Parathyroid adenoma (tissue), 2 donors: ENCODE data around the gene SAXO1.

Experiments
- H2AFZ ChIP-seq: fragments of 300-600 bp; sonication (generic); one replicate; pipeline ENCODE4 v1.7.0; 2017; ENCODE audit warnings: antibody characterized with exemption, mild to moderate bottlenecking
- H3K27ac ChIP-seq: fragments of 300-600 bp; sonication (generic); one replicate; pipeline ENCODE4 v1.7.0; 2017
- H3K27me3 ChIP-seq: fragments of 300-600 bp; sonication (generic); one replicate; pipeline ENCODE4 v1.7.0; 2017; ENCODE audit warnings: low read length; ENCODE audit not compliant: control insufficient read depth, insufficient read depth
- H3K36me3 ChIP-seq: fragments of 300-600 bp; sonication (generic); one replicate; pipeline ENCODE4 v1.7.0; 2017; ENCODE audit warnings: low read length; ENCODE audit not compliant: control insufficient read depth, insufficient read depth
- H3K4me1 ChIP-seq: fragments of 300-600 bp; sonication (generic); one replicate; pipeline ENCODE4 v1.7.0; 2017; ENCODE audit warnings: control low read depth
- H3K4me2 ChIP-seq: fragments of 300-600 bp; sonication (generic); one replicate; pipeline ENCODE4 v1.7.0; 2017; ENCODE audit warnings: low read length
- H3K4me3 ChIP-seq: fragments of 300-600 bp; sonication (generic); one replicate; pipeline ENCODE4 v1.7.0; 2017; ENCODE audit warnings: low read depth, low read length
- H3K79me2 ChIP-seq: fragments of 300-600 bp; sonication (generic); one replicate; pipeline ENCODE4 v1.7.0; 2017; ENCODE audit warnings: control low read depth
- H3K9ac ChIP-seq: fragments of 300-600 bp; sonication (generic); one replicate; pipeline ENCODE4 v1.7.0; 2017; ENCODE audit warnings: mild to moderate bottlenecking
- H3K9me3 ChIP-seq: fragments of 300-600 bp; sonication (generic); one replicate; pipeline ENCODE4 v1.7.0; 2017; ENCODE audit warnings: low read length; ENCODE audit not compliant: control insufficient read depth
- CTCF ChIP-seq: fragments of 300-600 bp; sonication (generic); IDR thresholded peaks from one replicate; pipeline ENCODE4 v1.7.0; 2017; ENCODE audit warnings: antibody characterized with exemption, mild to moderate bottlenecking
- donor health status: primary hyperparathyroidism.

SAXO1 gene

GRCh38 chr9:18881758-18882157, 151.3 kb downstream of the SAXO1 start:
- no peaks in the 10 kb centered on the region for H3K79me2 ChIP-seq
- H3K36me3 ChIP-seq = no peaks in the 10 kb centered on the region
- no peaks in the 10 kb centered on the region for H3K4me1 ChIP-seq
- TF ChIP-seq CTCF = no peak
- no peaks in the 10 kb centered on the region for H3K27me3 ChIP-seq
- H3K4me2 ChIP-seq = no peak overlapping the region
- H3K9me3 ChIP-seq = no peaks in the 10 kb centered on the region
- H3K4me3 ChIP-seq = no peak overlapping the region
- H3K27ac ChIP-seq = no peak overlapping the region
- no peak overlapping the region for H3K9ac ChIP-seq
- H2AFZ ChIP-seq = no peak overlapping the region

GRCh38 chr9:18877984-18878383, 155.0 kb downstream of the SAXO1 start:
- Histone ChIP-seq H3K4me1 (no peaks in the 10 kb centered on the region), H2AFZ (no peak overlapping the region), H3K27me3 (no peaks in the 10 kb centered on the region), H3K36me3 (no peaks in the 10 kb centered on the region), H3K4me2 (no peak overlapping the region), H3K9ac (no peak overlapping the region), H3K79me2 (no peaks in the 10 kb centered on the region), H3K9me3 (no peaks in the 10 kb centered on the region), H3K27ac (no peak overlapping the region), H3K4me3 (no peak overlapping the region)
- TF ChIP-seq CTCF = no peak
